ENCODE results near the gene NKX2-3. TPM values are rescaled to one million over a fixed set of nuclear protein-coding genes. Genes with fewer than 3 reads are reported as not detected.
A peak's percentile ranks its signal among the peaks of the same experiment; 100 is the strongest.

Gene NKX2-3
- total RNA-seq, 1 experiment from 2014 or later, result 0.15 TPM

- TF ChIP-seq POLR2AphosphoS5 (IDR thresholded peaks at IDR 0.05; ENCODE audit: low read depth, low read length), result no peak
- no TSS peak for BruUV-seq (replicated peaks)
- 0 out of 2 replicates have a peak, but pooled peaks have one; percentile 9 for ATAC-seq
- Histone ChIP-seq H3K4me3 (ENCODE audit: low read depth in 2 of 2, low read length in 2 of 2) (no peak overlapping the region), H3K27me3 (ENCODE audit: control insufficient read depth, insufficient read depth, low read length) (no peaks in the 10 kb centered on the region; the same call in 1 of the 2 replicates), H3K27ac (ENCODE audit: low read length) (no peak overlapping the region), H3K4me1 (ENCODE audit: control insufficient read depth, insufficient read depth, low read length) (no peaks in the 10 kb centered on the region; the same call in 1 of the 2 replicates), H3K9me3 (ENCODE audit: control insufficient read depth, insufficient read depth, low read depth, low read length) (no peaks in the 10 kb centered on the region), H3K36me3 (ENCODE audit: control insufficient read depth, insufficient read depth, low read length) (no peaks in the 10 kb centered on the region)
- intact Hi-C loops (cut with micrococcal nuclease; ENCODE audit: unreplicated experiment), result no loop called here
- in situ Hi-C loops (cut with HindIII; ENCODE audit: low pct_unique_long_range_greater_than_20kb, low sequenced_read_pairs), result no loop called here
- no peak for DNase-seq (ENCODE audit: low read depth, low spot score)
- ChIA-PET CTCF (no interaction called here), POLR2A (no interaction called here)
Observed at GRCh38 chr10:99527526-99528493, 4.9 kb upstream of the NKX2-3 start.

- H3K27ac ChIP-seq (ENCODE audit: low read length), result no peak overlapping the region
- ChIA-PET CTCF (no interaction called here), POLR2A (no interaction called here)
- H3K27me3 ChIP-seq (ENCODE audit: control insufficient read depth, insufficient read depth, low read length), result peaks cover 2% of the 10 kb centered on the region
- no peaks in the 10 kb centered on the region for H3K36me3 ChIP-seq (ENCODE audit: control insufficient read depth, insufficient read depth, low read length)
- ATAC-seq (no peak), DNase-seq (ENCODE audit: low read depth, low spot score) (no peak)
- TF ChIP-seq SIN3A (IDR thresholded peaks at IDR 0.05; ENCODE audit: borderline replicate concordance, insufficient read depth, low read depth, low read length), result no peak
- no peak for TF ChIP-seq CTCF (IDR thresholded peaks at IDR 0.05)
- TF ChIP-seq TCF7L2 (IDR thresholded peaks at IDR 0.05; ENCODE audit: low read depth, low read length), result no peak
- TF ChIP-seq POLR2AphosphoS5 (IDR thresholded peaks at IDR 0.05; ENCODE audit: low read depth, low read length), result no peak
- TF ChIP-seq REST (IDR thresholded peaks at IDR 0.05; ENCODE audit: insufficient read depth in 1 of 2, low read depth in 2 of 2, low read length in 1 of 2), result no peak
- H3K4me1 ChIP-seq (ENCODE audit: control insufficient read depth, insufficient read depth, low read length), result no peaks in the 10 kb centered on the region; the same call in 1 of the 2 replicates
- no TSS peak for BruUV-seq (replicated peaks)
- no peak overlapping the region for H3K4me3 ChIP-seq (ENCODE audit: low read depth in 2 of 2, low read length in 2 of 2)
- in situ Hi-C loops (cut with HindIII; ENCODE audit: low pct_unique_long_range_greater_than_20kb, low sequenced_read_pairs) (no loop called here), intact Hi-C loops (cut with micrococcal nuclease; ENCODE audit: unreplicated experiment) (no loop called here)
- no peaks in the 10 kb centered on the region for H3K9me3 ChIP-seq (ENCODE audit: control insufficient read depth, insufficient read depth, low read depth, low read length)
Observed at GRCh38 chr10:99528494-99529441, 4.0 kb upstream of the NKX2-3 start.

Measured in Panc1 (cell line).